Stimulated activated naive CD4-positive, alpha-beta T cell treated with Interleukin-2 at 50 U/mL for 16 hours (primary cell): ENCODE data around the gene UST.
"Not testable (repeated sequence)": the region's sequence is repeated elsewhere in the genome, so short reads cannot be mapped to it uniquely, and the experiment has no call there.

Source experiments
- DNase-seq: peaks from one replicate; lab custom pipeline; 2025; lab: John Stamatoyannopoulos, UW

UST gene

DNA sequence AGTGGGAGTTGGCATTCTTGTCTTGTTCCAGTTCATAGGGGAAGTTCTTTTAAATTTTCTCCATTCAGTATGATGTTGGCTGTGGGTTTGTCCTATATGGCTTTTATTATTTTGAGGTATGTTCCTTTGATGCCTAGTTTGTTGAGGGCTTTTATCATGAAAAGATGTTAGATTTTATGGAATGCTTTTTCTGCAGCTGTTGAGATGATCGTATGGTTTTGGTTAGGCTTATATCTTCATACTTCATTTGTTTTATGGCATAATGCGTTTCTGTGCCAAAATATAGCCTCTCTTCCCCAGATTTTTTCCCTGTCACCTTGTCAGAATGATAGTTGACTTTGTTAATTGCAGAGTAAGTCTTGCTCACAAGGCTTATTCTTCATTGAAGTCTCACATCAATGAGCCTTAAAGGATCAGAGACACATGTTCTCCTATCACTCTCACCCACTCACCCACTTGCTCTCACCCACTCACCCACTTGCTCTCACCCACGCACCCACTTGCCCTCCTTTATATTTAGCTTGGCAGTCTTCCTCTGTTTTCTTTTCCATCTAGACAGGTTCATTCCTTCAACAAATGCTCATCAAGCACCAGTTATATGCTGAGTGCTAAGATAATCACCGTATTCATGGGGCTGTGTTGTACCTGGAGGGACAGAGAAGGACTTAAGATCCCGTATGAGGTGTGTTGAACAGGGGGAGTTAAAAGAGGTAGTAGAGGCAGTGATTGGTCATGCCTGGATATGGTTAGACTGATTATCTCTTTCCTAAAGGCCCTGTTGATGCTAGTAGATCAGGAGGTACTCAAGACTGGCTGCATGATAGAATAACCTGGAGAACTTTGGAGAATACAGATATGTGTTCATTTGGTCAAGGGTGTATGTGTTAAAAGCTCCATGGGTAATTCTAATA, 19.3 kb downstream of the UST start:
- no peak for DNase-seq

DNA sequence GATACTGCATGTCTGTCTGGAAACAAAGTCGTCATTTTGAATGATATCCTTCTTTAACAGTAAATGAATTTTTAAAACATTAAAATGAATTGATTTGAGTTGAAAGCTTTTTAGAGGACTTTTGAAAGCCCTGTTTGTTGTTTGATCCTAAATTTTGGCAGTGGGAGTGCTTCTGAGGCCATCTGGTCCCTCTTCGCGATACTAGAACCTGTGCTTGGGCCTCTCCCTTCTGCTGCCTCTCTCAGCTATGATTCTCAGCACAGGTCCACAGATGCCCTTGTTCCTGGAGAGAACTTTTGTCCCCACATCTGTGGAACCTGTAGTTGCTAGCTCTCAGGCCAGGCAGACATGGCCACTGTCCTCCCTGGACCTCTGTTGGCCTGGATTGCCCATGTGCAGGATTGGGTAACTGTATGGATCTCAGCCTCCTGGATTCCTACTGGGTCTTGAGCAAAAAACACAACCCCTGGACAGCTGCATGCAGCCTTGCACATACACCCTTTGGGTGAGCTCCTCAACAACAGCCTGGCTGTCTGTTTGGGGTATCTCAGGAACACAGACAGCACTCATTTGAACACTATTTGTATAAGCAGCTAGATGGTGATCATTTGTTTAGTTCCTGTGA, 21.9 kb downstream of the UST start:
- DNase-seq: no peak

DNA sequence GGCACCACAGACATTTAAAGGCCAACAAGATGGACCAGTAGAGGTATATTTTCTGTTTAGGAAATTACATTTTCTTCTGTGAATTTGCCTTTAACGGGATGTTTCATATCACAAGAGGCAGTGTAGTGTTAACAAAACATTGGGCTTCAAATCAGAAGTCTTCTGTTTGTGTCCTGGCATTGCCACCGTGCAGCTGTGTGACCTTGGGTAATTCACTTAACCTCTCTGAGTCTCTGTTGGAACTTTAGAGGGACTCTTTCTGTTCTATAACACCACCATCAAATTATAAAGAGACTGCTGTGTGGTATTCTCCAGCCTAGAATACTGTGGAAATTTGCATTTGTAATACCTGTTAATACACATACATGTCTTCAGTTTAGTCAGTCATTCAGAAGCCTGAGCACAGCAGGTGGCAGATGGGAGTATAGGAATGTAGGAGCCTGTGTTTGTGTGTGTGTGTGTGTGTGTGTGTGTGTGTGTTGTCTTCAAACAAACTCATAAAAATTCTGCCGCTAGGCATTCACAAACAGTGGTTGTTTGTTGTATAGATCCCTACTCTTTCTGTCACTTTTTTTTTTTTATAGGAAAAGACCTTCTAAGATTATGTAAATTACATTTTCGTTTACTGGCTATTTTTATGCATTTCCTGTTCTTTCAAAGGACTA, 22.6 kb downstream of the UST start:
- DNase-seq: no peak

DNA sequence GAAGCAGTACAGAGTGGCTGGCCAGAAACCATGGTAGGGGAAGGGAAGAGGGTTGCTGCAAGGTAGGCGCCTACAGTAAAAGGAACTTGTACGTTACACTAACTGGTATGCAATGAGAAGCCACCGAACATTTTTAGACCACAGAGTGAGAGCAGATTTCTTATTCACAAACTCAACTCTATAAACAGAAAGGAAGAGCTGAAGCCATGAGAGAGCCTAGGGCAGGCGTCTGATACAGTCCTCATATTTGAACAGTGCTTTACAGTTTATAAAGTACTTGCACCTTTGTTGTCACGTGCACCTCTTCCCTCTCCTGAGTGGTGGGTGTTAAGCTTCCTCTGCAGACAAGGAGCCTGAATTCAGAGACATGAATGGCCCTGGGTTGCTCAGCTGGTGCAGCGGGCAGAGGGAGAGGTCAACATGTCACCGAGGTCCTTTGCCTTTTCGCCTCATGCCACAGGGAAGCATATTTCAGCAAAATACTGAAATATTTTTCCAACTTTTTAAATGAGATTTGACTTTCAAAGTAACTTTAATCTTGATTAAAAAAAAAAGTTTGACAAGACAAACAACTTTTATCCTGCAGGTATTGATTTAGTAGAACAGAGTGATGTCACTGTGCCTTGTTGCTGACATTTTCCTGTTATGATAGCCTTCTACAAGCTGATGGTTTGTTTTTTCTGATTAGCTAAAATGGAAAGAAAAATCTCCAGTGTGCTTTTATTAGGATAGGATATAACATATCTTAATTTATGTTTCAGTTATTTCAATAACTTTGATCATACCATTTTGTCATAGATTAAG, 23.8 kb downstream of the UST start:
- DNase-seq: no peak

DNA sequence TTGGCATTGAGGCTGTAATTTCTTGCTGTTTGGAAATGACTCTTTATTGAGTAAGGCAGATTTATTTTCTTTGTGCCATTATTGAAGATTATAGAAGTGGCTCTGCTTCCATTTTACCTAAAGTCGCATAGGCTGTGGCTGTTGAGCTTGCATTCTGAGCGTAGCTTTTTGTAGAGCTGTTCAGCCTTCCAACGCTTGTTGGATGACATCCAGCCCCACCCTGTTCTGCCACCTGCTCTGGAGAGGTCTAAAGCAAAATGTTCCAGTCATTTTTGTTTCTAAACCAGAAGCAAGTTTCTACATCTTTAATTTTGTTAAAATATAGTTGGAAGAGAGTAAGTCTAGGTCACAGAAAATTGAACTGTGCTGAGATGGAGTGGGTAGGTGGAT, 24.4 kb downstream of the UST start:
- DNase-seq: no peak

DNA sequence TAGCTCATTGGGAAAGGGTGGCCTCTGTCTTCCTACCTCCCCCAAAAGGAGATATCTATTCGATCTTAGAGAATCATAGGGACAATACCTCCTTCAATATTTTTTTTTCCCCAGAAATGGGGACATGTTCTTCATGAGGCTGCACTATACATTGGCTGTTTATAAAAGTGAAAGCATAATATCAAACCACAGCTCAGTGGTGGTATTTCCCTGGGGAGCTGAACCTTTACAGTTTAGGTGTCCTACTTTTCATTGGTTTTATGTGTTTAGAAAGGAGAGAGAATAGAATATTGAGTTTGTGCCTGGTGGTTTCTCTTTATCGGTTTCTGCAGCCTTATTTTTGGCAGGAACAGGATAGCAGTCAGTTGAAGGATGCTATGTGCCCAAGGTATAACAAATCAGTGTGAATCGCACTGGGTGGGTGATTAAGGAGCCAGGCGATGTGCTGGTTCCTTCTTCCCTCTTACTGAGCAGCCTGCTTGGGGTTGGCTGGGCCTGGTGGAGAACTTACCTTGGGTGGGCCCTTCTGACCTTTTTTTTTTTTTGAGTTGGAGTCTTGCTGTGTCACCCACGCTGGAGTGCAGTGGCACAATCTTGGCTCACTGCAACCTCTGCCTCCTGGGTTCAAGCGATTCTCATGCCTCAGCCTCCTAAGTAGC, 25.2 kb downstream of the UST start:
- DNase-seq: no peak

DNA sequence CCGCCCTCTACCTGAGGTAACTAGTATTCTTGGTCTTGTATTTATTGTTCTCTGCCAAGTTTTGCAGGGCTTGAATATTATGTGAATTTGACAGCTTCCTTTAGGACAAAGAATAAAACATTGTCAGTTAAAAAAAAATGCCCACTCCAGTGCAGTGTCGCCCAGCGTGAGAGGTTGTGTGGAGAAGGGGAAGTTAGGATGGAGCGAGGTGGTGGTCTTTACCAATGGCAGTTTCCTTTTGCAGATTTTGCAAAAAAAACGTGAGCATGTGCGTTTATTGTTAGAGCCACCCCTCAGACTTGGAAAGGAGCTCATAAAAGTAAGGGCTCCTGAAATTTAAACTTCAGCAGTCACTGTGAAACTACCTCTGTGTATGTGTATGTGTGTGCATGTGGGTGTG, 28.3 kb downstream of the UST start:
- no peak for DNase-seq

DNA sequence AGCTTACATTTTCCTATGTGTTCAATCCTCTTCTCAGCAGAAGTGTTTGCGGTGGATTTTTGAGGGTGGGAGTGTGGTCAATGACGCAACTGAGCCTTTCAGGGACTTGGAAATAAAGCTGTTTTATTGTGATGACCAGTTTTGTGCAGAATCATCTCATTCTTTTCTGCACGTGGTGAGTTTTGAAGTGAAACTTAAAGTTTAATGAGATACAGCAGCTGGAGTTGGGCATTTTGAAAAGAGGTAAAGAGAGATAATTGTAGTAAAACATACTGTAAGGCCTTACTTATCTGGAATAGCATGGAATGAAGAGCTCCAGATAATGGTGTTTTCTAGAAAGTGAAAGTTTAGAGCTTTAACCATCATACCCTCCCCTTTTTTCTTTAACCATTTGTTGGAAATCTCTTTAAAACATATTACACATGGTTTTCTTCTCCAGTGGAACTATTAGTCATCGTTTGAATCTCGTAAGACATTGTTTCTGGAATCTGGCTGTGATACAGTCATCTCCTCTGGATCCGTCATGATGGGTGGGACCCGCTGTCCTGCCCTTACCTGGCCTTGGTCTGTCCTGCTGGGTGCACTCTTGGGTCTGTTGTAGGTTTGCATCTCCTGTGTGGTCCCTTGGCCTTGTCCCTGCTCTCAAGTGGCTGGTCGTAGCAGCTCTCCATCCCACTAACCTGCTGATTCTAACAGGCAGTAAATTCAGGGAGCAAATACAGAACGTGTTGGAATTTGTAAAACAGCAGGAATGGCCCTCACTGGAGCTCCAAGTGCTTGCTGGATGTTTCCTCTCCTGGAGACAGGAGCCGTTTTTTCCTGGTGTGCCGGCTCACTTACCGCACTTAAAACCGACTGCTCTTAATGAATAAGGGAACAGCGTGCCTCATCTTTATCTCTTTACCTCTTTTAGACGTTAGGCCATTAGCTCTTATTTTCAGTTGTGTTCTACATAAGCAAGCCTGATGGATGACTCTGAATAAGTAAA, 29.8 kb downstream of the UST start:
- no peak for DNase-seq

DNA sequence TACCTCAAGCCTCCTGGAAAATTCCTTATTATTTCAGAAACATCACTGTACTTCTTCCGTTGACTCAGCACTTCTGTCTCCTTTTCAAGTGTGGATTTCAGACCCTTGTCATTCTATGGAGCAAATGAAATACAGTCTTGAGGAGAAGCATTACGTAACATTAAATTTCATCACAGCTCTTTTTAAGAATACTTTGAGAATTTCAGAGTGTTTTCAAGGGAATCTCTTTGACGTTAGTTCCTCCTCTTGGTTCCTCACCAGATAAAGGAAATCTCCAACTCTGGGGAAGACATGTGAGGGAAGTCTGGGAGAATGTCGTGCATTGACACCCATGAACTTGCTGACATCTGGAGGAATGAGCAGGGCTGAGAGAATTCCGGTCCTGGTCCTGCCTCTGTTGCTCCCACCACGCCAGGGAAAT, 32.3 kb downstream of the UST start:
- DNase-seq: no peak

DNA sequence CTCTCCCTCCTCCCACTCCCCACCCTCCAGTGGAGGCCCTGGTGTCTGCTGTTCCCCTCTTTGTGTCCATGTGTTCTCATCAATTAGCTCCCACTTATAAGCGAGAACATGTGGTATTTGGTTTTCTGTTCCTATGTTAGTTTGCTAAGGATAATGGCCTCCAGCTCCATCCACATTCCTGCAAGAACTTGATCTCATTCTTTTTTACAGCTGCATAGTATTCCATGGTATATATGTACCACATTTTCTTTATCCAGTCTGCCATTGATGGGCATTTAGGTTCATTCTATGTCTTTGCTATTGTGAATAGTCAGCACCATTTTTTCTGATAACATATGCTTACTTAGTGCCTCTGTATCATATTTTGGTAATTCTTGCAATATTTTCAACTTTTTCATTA, 33.6 kb downstream of the UST start:
- DNase-seq: not testable (repeated sequence)

DNA sequence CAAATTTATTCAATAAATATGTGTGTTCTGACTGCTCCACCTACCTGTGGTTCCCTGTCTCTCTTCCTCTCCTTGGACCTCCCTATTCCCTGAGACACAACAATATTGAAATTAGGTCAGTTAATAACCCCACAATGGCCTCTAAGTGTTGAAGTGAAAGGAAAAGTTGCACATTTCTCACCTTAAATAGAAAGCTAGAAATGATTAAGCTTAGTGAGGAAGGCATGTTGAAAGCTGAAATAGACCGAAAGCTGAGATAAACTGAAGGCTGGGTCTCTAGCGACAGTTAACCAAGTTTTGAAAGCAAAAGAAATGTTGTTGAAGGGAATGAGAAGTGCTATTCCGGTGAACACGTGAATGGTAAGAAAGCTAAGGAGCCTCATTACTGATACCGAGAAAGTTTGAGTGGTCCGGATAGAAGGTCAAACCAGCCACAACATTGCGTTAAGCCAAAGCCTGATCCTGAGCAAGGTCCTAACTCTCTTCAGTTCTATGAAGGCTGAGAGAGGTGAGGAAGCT, 34.1 kb downstream of the UST start:
- no peak for DNase-seq

DNA sequence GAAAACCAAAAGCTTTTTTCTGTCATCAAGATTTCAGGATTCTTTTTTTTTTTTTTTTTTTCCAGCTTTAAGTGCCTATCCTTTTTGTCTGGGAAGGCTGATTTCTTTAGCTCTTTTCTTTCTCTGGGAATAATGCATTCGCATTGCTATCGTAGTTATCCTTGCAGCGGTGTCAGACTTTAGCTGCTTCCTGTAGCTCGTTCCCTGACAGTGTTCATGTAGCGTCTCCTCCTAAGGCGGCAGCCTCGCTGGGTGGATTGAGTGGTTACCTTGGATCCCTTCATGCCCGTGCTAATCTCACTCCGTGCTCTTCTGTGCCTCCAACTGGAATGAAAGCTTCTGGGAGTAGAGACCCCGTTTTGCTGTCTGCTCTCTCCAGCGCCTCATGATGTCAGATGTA, 43.1 kb downstream of the UST start:
- DNase-seq: no peak

DNA sequence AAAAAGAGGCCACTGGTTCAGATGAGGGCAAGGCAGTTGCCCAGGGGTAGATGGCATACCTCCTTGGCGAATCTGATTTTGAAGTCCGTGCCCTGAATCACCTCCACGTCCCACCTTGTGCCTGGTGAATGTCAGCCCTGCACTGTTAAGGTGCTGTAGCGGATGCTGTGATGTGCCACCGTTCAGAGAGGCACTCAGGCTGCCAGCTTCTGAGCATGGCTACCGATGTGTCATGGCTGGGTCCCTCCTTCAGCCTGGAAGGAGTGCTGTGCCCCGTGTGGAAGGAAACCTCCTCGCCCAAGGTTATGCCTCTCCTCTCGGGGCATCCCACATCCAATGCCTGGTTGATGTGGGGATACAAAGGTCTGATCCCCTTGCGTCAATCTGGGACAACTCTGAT, 43.6 kb downstream of the UST start:
- DNase-seq: no peak

DNA sequence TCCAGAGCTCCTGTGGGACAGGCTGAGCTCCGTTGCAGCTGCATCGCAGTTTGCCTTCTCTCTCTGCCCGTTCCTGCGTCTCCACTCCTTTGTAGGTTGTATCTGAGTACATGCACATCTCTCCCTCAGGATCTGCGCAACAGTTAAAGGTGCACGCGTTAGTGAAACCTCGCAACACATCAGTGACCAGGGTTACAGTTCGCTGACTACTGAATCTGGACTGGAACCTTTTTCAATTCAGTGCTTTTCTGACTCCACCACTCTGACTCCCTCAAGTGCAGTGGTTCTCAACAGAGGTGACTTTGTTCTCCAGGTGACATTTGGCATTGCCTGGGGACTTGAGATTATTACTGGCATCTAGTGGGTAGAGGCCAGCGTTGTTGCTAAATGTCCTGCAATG, 44.0 kb downstream of the UST start:
- DNase-seq: no peak

DNA sequence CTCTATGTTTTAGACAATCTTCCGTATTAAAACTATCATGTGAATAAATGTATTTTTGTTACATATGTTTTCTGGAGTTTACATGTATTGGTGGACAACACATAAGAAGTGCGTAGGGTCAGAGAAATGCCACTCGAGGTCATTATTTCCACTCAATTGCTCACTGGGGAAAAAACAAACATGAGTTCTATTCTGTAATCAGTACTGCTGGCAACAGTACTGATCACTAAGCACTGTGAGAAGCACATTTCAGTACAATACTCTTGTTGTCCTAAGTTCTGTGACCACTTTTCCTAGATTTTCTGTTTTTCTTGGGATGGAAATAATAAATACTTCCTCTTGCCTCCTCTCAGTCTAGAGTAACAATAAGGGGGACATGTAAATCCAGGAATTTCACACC, 44.5 kb downstream of the UST start:
- DNase-seq: no peak

DNA sequence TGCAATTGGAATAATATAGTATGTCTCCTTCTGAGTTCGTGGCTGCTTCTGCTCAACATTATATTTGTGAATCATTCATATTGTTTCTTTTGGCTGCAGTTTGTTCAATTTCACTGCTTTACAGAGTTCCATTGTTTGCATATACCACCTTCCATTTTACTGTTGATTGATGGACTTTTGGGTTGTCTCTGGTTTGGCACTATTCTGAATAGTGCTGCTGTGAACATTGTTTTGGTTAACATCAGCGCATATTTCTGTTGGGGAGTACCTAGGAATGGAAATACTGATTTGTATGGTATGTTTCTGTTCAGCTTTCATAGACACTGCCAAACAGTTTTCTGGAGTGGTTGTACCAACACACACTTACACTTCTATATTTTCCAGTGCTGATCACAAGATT, 46.9 kb downstream of the UST start:
- DNase-seq: no peak

DNA sequence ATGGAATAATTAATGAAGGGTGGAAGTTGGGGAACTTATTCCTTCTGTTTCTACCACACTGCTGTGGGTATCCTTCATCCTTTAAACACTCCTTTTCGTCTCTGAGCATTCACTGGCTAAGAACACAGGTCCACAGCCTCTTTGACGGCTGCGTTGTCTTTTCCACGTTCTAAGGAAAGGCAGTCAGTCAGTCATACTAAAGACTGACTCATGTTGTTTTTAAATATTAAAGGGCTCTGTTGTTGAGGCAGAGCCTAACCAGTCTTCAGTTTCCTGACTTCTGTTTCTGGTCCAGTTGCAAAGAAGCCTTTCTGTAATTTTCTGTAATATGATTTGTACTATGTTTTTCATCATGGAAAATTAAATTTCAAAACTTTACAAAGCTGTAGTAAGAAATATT, 48.0 kb downstream of the UST start:
- DNase-seq: no peak

DNA sequence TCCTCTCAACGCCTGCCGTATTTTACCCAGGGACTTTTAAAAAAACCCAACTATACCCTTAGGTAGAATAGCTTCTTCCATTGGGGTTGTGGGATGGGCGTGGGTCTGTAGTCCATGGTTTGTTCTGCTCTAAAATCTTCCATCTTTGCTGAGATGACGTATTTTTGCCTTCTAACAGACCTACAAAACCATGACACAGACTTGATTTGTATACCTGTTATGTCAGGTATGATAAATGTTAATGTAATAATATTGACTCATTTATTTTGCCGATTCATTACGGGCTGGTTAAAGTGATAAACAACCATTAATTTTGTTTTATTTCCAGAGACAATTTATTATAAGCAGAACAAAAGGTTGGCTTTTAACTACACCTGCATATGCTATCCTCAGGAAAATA, 48.7 kb downstream of the UST start:
- no peak for DNase-seq

DNA sequence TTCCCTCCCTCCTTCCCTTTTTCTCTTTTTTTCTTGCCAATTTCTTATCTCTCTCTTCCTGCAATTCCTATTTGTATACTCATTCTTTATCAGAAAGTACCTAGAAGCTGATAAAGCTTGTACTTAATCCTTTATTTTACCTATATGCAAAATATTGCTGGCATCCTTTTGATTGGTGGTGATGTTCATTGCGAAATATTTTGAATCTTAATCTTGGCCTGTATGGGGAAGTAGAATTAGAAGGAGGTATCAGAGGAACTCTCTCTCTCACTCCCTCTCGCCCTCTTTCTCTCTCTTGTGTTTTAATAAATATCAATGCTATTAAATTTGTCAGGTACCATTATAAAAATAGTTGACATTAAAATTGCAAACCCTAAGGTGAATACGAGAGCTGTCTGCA, 52.8 kb downstream of the UST start:
- no peak for DNase-seq

DNA sequence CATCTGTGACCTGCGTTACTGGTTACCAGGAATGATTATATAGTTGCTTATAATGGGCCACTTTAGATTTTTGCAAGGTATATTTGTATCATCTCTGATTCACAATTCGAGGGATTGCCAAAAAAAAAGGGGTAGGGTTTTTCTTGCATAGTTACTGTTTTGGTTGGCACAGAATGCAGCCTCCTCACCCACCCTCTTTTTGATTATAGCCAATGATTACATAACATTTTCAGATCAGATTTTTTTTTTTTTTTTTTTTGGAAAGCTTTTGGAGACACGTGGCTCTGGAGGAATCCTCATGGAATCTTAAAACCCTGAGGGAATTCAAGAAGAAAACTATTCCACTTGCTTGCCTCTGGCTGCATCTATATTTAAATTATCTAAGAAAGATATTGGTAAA, 53.7 kb downstream of the UST start:
- DNase-seq: no peak
